GM21526 (cell line): ENCODE measurements around the gene NEURL2.
"Not testable (repeated sequence)": the region's sequence is repeated elsewhere in the genome, so short reads cannot be mapped to it uniquely, and the experiment has no call there.

Experiments used
- ATAC-seq: cut with Tn5 transposase; IDR thresholded peaks from one replicate; pipeline ENCODE4 v1.9.1; 2021; ENCODE audit warnings: moderate library complexity; ENCODE audit not compliant: unreplicated experiment, low FRiP score

Gene NEURL2

DNA sequence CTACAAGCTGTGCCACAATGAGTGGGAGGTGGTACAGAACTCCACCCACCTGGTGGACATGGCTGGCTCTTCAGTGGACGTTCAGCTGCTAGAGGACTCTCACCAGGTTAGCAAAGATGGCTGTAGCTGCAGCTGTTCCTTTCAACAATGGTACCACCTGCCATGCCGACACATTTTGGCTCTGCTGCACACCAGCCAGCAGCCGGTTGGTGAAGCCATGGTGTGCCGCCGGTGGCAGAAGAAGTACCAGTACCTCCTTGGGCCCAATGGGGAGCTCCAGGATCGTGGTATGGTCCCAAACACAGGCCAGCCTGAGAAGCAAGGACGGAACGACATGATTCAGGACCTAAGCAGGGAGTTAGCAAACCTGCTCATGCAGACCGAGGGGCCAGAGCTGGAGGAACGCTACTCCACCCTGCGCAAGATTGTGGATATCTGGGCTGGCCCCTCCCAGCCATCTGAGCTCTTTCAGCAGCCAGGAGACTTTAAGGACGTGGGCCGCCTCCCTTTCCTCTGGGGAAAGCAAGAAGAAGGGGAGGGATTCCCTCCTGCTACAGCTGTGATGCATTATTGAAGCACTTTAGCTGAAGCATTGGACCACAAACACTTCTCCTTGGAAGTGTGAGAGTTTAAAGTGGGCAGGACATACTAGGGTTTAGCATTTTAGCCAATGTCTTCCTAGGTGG lies 12.8 kb downstream of the NEURL2 start:
- no peak for ATAC-seq

DNA sequence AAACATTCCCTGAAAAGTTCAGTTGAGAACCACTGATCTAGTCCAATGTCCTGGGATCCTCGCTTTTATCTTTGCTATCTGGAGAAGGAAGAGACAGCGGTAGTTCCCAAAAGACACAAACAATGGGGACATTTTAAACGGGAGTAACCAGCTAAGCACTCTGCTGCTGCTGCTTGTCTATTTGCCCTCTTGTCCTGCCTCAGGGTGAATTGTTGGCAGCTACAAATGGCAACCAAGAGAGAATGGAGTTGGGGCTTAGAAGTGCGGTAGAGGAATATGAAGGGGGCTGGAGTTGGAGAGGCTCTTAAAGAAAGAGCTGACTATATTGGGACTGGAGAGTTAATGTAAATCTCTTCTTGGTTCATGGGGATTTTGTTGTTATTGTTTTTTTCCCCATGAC lies 16.4 kb downstream of the NEURL2 start:
- ATAC-seq = no peak

DNA sequence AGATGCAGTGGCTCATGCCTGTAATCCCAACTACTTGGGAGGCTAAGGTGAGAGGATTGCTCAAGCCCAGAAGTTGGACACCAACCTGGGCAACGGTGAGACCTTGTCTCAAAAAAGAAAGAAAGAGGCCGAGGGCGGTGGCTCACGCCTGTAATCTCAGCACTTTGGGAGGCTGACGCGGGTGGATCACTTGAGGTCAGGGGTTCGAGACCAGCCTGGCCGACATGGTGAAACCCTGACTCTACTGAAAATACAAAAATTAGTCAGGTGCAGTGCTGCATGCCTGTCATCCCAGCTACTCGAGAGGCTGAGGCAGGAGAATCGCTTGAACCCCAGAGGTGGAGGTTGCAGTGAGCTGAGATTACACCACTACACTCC lies 16.9 kb downstream of the NEURL2 start:
- not testable (repeated sequence) for ATAC-seq

DNA sequence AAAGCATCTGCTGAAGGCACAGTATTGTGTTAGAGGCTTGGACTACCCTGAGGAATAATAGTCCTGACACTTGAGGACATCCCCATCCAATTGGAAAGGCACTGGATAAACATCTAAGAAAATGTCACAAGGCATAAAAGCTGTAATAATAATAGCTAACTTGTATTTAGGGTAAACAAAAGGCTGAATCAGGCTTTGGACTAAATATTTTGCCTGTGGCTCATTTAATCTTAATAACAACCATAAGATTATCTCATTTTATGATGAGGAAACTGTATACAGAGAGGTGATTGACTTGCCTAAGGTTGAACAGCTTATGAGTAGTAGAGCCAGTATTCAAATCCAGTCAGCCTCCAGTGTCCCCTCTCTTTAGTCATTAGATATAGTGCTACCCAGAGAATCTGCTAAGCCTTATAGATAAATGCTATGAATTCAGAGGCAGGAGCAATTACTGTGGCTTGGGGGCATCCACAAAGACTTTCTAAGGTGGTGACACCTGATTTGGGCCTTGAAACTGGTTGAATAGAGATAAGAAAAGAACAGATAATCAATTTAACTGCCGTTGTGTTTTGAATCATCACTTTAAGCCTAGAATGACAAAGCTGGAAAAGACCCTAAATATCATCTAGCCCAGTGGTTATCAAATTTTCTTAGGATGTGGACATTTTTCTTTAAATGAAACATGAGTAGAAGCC lies 17.5 kb downstream of the NEURL2 start:
- ATAC-seq = no peak

DNA sequence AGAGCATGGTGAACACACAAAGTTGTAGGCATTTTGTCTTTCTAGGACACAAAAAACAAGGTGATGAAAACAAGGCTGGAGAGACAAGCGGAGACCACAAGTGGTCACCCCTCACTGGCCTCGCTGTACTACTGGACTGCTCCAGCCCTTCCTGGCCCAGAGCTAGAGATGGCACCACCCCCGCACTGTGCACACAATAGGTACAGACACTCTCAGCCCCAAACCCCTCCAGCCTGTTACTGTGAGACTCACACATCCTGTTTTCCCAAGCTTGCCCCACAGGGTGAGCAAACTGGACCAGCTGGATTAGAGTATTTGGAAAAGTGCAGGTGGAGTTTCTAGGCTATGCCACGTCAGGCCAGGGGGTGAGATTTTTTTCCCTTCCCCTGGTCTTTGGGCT lies 18.4 kb downstream of the NEURL2 start:
- no peak for ATAC-seq

DNA sequence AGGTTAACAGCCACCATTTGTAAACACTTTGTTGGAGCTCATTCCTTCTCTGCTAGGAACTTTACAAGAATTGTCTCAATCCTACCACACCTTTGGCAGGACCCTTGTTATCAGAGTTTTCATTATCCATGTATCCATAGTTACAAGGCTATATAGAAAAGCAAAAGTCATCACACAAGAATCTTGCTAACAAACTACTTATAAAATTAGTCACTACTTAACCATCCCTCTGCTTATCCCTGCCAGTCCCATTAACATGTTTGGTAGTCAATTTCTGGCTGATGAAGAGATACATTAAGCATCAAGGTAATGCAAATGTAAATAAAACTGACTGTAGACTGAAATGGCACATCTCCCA lies 23.2 kb downstream of the NEURL2 start:
- no peak for ATAC-seq

DNA sequence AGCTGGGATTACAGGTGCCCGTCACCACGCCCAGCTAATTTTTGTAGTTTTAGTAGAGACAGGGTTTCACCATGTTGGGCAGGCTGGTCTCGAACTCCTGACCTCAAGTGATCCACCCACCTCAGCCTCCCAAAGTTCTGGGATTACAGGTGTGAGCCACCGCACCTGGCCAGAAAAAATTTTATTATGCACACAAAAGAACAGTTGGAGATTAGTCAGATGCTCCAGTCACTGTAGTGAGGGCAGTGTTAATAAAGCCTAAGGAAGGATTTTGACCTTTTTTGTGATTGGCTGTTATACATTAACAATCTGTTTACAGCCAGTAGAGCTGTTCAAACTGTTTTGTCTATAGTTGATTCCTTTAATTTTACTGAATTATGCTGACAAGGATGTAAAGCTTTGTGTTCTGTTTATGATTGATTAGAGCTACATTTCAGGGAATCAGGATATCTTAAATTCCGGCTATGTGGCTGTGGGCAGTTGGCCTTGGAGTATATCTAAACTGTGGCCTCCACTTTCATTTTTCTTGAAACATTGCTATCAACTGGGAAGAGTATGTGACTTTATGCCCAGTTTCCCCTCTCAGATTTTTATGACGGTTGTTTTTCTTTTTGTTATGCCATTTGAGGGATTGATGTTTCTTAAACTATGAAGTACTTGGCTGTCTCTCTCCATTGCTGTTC lies 23.7 kb downstream of the NEURL2 start:
- ATAC-seq = no peak

DNA sequence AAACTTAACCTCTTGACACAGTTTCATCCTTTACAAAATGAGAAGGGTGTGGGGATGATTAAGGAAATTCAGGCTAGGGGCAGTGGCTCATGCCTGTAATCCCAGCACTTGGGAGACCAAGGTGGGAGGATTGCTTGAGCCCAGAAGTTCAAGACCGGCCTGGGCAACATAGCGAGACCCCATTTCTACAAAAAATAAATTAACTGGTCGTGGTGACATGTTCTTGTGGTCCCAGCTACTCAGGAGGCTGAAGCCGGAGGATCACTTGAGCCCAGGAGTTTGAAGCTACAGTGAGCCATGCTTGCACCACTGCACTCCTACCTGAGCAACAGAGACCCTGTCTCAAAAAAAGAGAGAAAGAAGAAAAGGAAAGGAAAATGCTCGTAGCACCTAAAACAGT lies 24.6 kb downstream of the NEURL2 start:
- no peak for ATAC-seq

DNA sequence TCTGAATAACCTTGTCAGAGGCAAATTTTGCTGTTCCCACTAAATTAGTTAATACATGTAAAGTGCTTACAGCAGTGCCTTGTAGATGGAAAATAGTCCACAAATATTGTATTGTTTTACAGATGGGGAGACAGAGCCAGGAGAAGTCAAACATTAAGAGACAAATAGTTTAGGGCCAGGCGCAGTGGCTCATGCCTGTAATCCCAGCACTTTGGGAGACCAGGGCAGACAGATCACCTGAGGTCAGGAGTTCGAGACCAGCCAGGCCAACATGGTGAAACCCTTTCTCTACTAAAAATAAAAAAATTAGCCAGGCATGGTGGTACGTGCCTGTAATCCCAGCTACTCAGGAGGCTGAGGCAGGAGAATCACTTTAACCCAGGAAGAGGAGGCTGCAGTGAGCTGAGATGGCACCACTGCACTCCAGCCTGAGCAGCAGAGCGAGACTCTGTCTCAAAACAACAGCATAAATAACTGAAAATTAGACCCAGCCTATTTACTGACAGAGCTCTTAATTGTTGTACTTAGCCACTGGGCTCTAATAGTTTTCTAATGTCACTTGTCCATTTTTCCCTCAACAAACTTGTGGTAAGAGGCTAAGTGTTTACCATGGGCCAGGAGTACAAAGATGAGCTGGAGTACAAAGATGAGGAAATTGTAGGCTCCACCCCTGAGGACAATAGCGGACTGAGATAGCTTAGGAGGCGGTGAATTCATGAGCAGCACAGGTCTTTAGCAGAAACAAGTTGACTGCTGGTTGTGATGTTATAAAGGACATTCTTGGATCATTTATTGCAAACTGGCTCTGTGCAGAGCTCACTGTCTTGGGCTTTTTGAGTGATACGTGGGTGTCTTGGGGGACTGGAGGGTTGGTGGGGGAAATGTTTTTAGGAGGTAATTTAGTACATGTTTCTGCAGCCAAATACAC lies 27.2 kb downstream of the NEURL2 start:
- ATAC-seq = no peak

DNA sequence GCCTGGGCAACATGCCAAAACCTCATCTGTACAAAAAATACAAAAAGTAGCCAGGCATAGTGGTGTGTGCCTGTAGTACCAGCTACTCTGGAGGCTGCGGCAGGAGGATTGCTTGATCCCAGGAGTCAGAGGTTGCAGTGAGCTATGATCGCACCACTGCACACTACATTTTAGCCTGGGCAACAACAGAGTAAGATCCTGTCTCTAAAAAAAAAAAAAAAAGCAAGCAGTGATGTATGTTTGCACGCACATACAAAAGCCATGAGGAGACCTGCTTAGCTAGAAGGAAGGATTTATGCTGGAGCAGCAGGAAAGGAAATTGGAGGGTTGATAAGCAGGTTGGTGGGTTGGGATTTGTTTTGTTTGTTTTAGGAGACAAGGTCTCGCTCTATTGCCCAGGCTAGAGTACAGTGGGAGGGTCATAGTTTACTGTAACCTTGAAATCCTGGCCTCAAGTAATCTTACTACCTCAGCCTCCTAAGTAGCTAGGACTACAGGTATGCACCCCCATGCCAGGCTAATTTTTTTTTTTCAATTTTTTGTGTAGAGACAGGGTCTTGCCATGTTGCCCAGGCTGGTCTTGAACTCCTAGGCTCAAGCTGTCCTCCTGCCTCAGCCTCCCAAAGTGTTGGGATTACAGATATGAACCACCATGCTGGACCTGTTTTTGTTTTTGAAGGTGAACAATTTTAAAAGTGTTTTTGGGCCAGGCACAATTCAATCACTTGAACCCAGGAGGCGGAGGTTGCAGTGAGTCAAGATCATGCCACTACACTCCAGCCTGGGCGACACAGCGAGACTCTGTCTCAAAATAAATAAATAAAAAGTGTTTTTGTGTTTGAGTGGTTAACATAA lies 29.6 kb downstream of the NEURL2 start:
- no peak for ATAC-seq

DNA sequence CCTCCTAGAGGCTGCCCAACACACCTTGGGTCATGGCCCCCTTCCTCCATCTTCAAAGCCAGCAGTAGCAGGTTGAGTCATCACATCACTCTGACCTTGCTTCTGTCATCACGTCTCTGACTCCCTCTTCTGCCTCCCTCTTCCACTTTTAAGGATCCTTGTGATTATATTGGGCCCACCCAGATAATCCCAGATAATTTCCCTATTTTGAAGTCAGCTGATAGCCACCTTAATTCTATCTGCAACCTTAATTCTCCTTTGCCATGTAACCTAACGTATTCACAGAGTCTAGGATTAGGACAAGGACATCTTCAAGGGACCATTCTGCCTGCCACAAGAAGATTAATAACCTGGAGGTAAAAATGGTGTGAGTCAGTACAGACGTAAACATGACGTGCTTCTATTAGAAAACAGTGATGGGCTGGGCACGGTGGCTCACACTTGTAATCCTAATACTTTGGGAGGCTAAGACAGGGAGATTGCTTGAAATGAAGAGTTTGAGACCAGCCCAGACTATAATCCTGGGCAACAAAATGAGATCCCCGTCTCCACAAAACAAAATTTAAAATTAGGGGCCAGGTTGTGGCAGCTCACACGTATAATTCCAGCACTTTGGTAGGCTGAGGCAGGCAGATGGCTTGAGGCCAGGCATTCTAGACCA lies 30.3 kb downstream of the NEURL2 start:
- no peak for ATAC-seq

DNA sequence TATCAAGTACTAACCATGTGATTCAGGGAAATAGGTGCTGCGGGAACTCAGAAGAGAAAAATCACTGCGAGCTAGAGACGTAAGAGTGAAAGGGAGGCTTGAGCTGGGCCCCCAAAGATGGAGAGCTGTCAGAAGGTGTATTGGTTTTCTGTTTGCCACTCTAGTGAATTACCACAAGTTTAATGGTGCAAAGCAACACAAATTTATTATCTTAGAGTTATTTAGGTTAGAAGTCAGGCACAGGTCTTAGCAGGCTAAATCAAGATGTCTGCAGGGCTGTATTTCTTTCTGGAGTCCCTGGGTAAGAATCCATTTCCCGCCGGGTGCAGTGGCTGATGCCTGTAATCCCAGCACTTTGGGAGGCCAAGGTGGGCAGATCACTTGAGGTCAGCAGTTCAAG lies 31.1 kb downstream of the NEURL2 start:
- no peak for ATAC-seq

DNA sequence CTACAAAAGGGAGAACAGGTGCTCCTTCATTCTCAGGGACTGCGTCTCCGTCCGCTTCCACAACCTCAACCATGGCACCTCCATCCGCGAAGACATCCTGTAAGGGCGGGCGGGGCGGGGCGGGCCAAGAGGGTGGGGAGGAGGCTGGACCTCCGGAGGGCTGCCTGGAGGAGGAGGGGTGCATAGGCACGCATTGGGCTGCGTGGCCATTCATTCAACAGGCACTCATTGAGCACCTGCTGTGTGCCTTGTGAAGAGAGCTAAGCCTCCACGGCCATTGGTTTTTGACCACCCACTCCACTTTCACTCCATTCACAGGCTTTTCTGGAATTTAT lies 33.2 kb downstream of the NEURL2 start:
- ATAC-seq = peak; percentile 17

DNA sequence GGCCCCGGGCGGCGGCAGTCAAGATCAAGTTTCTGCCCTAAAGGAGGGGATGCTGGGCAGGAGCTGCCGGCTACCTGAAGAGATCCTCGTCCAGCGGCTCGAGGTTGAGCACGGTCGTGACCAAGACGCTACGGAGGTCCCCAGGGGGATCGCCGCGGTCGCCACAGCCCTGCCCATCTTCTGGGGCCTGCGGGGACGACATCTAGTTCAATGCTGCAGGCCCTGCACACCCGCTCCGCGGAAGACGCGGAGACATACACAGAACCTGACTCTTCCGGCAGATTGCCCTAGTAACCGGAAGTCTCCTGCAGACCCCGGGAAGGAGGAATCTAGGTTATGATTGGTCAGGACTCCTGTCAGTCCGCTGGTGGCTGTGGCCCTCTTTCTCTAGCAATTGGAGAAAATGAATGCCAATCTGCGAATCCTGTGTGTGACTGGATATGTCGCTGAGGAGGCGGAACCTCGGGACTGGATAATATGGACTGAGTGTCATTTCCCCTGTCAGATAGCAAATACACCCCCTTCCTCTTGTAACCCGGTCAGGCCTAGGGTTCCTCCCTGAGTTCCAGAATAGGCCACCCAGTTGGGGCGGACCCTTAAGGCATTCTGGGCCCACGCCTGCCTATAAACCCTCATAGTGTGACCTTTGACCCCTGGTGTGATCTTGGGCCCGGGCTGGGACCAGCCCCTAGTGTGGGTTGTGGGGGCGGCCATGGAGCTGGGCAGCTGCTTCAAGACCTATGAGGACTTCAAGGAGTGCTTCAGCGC lies 33.7 kb downstream of the NEURL2 start, which contains the start of the genes ACOT8 and ZSWIM3:
ACOT8 (minus strand) TSS at position 279 of the 768 bp plus-strand sequence; CDS start at position 202, 77 bp downstream.
ZSWIM3 (plus strand) TSS at position 501 of the 768 bp plus-strand sequence; CDS start at position 713, 212 bp downstream.
- ATAC-seq = peak; percentile 87

DNA sequence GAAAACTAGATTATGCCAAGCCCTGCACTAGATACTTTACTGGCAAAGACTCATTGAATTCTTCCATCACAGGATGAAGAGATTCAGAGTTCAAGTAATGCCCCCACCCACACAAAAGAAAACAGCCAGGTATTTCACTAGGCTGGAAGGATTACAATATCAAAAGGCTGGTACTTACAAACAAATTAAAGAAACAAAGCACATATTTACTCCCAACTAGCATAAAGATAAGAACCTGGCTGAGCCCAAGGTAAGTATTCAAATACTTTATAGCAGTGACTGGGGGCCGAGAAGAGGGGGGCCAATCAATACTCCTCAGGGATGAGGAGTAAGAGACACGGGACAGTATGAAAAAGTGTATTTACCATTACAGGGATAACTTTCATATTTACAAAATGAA lies 37.5 kb downstream of the NEURL2 start:
- ATAC-seq = no peak

DNA sequence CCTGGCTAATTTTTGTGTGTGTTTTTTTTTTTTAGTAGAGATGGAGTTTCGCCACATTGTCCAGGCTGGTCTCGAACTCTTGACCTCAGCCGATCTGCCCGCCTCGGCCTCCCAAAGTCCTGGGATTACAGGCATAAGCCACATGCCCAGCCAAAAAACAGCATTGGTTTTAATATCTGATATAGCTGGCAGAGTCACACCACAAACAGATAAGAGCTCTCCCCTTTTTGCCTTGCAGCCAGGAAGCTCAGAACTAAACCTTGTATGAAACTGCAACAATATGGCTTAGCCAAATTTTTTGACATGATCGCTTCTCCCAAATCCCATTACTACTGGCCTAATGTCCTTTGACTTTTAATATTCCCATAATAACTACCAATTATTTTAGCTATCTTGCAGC lies 38.7 kb downstream of the NEURL2 start:
- no peak for ATAC-seq

DNA sequence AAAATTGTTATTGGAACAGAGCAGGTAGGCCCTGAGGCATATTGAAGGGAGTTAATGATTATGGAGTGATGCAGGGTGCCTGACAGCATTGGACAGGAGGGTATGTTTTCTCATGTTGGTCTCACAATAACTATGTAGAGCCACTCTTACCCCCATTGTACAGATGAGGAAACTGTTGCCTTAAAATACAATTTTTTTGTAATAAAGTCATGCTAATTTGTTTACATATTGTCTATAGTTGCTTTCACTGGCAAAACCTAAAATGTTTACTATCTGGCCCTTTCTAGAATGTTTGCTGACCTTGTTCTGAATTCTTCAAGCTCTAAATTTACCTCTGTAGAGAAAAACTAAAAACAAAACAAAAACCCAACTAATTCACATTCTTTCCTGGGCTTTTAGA lies 39.5 kb downstream of the NEURL2 start:
- ATAC-seq = no peak

DNA sequence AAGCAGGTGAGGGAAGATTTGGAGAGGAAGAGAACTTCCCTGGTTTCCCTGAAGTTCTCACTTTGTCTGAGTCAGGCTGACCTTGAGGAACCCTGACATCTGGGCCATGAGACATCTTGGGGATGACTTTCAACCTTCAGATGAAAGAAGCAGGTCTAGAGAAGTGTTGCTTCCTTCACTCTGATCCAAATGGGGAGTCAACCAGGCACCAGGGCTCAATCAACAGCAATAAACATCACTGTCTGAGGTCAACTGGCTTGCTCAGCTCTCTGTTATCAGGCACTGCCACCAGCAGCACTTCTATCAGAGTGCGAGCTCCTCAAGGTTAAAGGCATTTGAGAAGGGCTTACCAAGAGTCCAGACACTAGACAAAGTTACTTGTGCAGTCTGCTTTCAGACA lies 40.1 kb downstream of the NEURL2 start:
- no peak for ATAC-seq

DNA sequence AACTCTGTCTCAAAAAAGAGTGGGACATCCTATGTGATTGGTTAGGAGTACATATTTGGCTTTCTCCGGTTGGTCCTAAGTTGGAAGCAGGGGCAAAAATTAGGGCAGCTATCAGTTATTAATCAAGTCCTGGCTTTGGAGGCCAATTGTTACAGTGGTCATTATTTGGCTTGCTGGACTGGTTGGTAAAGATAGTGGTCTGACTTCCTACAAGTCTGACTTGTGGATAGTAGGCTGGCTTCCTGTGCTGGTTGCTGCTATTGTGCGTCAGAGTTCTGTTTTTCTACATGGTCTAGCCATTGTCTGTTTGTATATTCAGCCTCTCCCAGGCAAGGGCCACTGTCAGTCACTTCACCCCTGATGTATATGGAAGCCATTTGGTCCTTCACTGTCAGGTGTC lies 40.8 kb downstream of the NEURL2 start:
- ATAC-seq = no peak
